Endothelial cell of umbilical vein (primary cell): Measurements from ENCODE around the gene PTGER4. TPM values are rescaled to one million over a fixed set of nuclear protein-coding genes. Genes with fewer than 3 reads are reported as not detected.

ENCODE experiments used
- BruUV-seq: library from RNA; stranded (reverse); fragments of 400-500 nt; replicated peaks from 2 replicates; lab custom pipeline; 2021; lab: Mats Ljungman, UMichigan
- CTCF ChIA-PET: fragments of 300-600, 350-600 bp; sonication (Branson Sonifier 250); formaldehyde crosslinking; loops from one replicate; lab custom pipeline; 2021; ENCODE audit warnings: antibody characterized with exemption, inconsistent platforms; lab: Charles Lee
- POLR2A ChIA-PET: fragments of 300-600, 350-600 bp; sonication (Branson Sonifier 250); formaldehyde crosslinking; loops from one replicate; lab custom pipeline; 2021; ENCODE audit warnings: antibody characterized with exemption, inconsistent platforms; lab: Charles Lee
- DNase-seq: peaks from one replicate; pipeline ENCODE4 v3.0.0-alpha.2; 2011; ENCODE audit warnings: low read depth, low spot score
- FAIRE-seq: peaks from 2 replicates; lab custom pipeline; 2011; peaks lifted over from hg19 to GRCh38; lab: Jason Lieb, UNC
- H2AFZ ChIP-seq: 2 replicates; pipeline ENCODE4 v1.6.0; 2012; ENCODE audit warnings: low read depth, low read length, control low read depth, inconsistent platforms
- H3K27ac ChIP-seq: 2 replicates; pipeline ENCODE4 v1.5.1; 2011; ENCODE audit warnings: low read depth, mild to moderate bottlenecking, control low read depth, low read length, moderate library complexity; ENCODE audit not compliant: insufficient read depth
- H3K27me3 ChIP-seq, 2 experiments: 2 replicates each; pipeline versions ENCODE4 v1.6.0 to v1.6.1; 2011; ENCODE audit warnings: low read length in 2 of 2, mixed read lengths in 1 of 2; ENCODE audit not compliant: control insufficient read depth in 2 of 2, insufficient read depth in 2 of 2
- H3K36me3 ChIP-seq, 2 experiments: 2 replicates in 1 of 2; 3 replicates in 1 of 2; pipeline ENCODE4 v1.5.1; 2011; ENCODE audit warnings: low read length in 2 of 2, mild to moderate bottlenecking in 1 of 2, moderate library complexity in 1 of 2; ENCODE audit not compliant: control insufficient read depth in 2 of 2, insufficient read depth in 2 of 2; ENCODE audit errors: extremely low read depth in 1 of 2
- H3K4me1 ChIP-seq: 3 replicates; pipeline ENCODE4 v1.5.1; 2011; ENCODE audit warnings: mild to moderate bottlenecking, low read length; ENCODE audit not compliant: control insufficient read depth, insufficient read depth; ENCODE audit errors: extremely low read depth
- H3K4me2 ChIP-seq: 2 replicates; pipeline ENCODE4 v1.6.1; 2011; ENCODE audit warnings: low read length, control low read depth, mixed read lengths; ENCODE audit not compliant: insufficient read depth
- H3K4me3 ChIP-seq, 3 experiments: fragments of 200-600 bp in 1 of 3; sonication (generic), shearing (Covaris generic) in 1 of 3; replicated peaks in 1 of 3; 2 replicates each; pipeline ENCODE4 v1.5.1; 2011 to 2016; ENCODE audit warnings: control low read depth in 3 of 3, low read length in 3 of 3, mild to moderate bottlenecking in 2 of 3, inconsistent platforms in 1 of 3, low read depth in 1 of 3, moderate library complexity in 1 of 3; ENCODE audit not compliant: insufficient read depth in 1 of 3
- H3K79me2 ChIP-seq: 2 replicates; pipeline ENCODE4 v1.6.0; 2012; ENCODE audit warnings: low read length, inconsistent platforms; ENCODE audit not compliant: control insufficient read depth, insufficient read depth
- H3K9ac ChIP-seq: replicated peaks from 2 replicates; pipeline ENCODE3; 2011; ENCODE audit warnings: low read length, control low read depth; ENCODE audit not compliant: insufficient read depth; ENCODE audit errors: extremely low read depth
- H3K9me1 ChIP-seq: replicated peaks from 3 replicates; pipeline ENCODE4 v1.6.0; 2011; ENCODE audit warnings: mild to moderate bottlenecking, low read length; ENCODE audit not compliant: control insufficient read depth, insufficient read depth; ENCODE audit errors: extremely low read depth
- H3K9me3 ChIP-seq: replicated peaks from 2 replicates; pipeline ENCODE4 v1.5.1; 2012; ENCODE audit warnings: low read length, inconsistent platforms; ENCODE audit not compliant: control insufficient read depth, insufficient read depth
- H4K20me1 ChIP-seq: replicated peaks from 2 replicates; pipeline ENCODE3; 2011; ENCODE audit warnings: mild to moderate bottlenecking, low read length; ENCODE audit not compliant: control insufficient read depth, insufficient read depth; ENCODE audit errors: extremely low read depth
- EZH2 ChIP-seq: IDR thresholded peaks from 2 replicates; pipeline ENCODE4 v1.6.1; 2012; ENCODE audit warnings: borderline replicate concordance, low read depth, mild to moderate bottlenecking, moderate library complexity, low read length, inconsistent platforms; ENCODE audit not compliant: severe bottlenecking
- FOS ChIP-seq: IDR thresholded peaks from 2 replicates; pipeline ENCODE4 v1.6.1; 2011; ENCODE audit warnings: mild to moderate bottlenecking, low read length, moderate library complexity, borderline replicate concordance; ENCODE audit not compliant: insufficient read depth
- GATA2 ChIP-seq: IDR thresholded peaks from 2 replicates; pipeline ENCODE4 v1.7.0; 2011; ENCODE audit warnings: low read depth, mild to moderate bottlenecking, moderate library complexity, mixed read lengths, low read length; ENCODE audit not compliant: insufficient read length, insufficient read depth
- JUN ChIP-seq: IDR thresholded peaks from 2 replicates; pipeline ENCODE4 v1.6.1; 2011; ENCODE audit warnings: borderline replicate concordance, low read depth; ENCODE audit not compliant: insufficient read length, insufficient read depth
- MYC ChIP-seq: IDR thresholded peaks from one replicate; pipeline ENCODE4 v1.6.1; 2011; ENCODE audit warnings: mild to moderate bottlenecking, low read depth, low read length
- POLR2A ChIP-seq: IDR thresholded peaks from 2 replicates; pipeline ENCODE4 v1.6.1; 2012; ENCODE audit warnings: low read depth, mild to moderate bottlenecking, control low read depth, low read length
- POLR2AphosphoS5 ChIP-seq: IDR thresholded peaks from 2 replicates; pipeline ENCODE4 v1.6.1; 2012; ENCODE audit warnings: low read depth, mild to moderate bottlenecking, control low read depth, low read length, moderate library complexity; ENCODE audit not compliant: insufficient read depth
- dilution Hi-C: fragments of 300-500 bp; cut with MboI; formaldehyde crosslinking; loops from one replicate; pipeline ENCODE4 v1.15.0; 2019; ENCODE audit warnings: low sequenced_read_pairs; ENCODE audit not compliant: extremely low pct_ligation_motif_present
- intact Hi-C: fragments of 100-400 bp; cut with micrococcal nuclease; formaldehyde crosslinking; loops from one replicate; pipeline ENCODE4 v1.10.0; 2022
- polyA plus RNA-seq, 4 experiments: library from polyadenylated mRNA; depleted of rRNA in 3 of 4; stranded (reverse) in 3 of 4; unstranded in 1 of 4; fragments of >200 nt; gene quantifications; 2 replicates each; pipeline versions ENCODE4 v1.2.1 to v1.2.3, GENCODE V29; 2011 to 2012; ENCODE audit warnings: missing spikeins in 1 of 4
- total RNA-seq: library from RNA; stranded (reverse); gene quantifications from 2 replicates; pipeline ENCODE4 v1.2.3, GENCODE V29; 2021
- TF ChIP-seq, protein P1 (sequence below): IDR thresholded peaks from 2 replicates; pipeline ENCODE4 v1.6.1; 2011; ENCODE audit not compliant: insufficient read depth, insufficient read length
- TF ChIP-seq, protein P2 (sequence below), 2 donors: IDR thresholded peaks; 1 replicate in 1 of 2; 2 replicates in 1 of 2; pipeline ENCODE4 v1.5.1; 2011; ENCODE audit warnings: low read length in 2 of 2, mild to moderate bottlenecking in 2 of 2, moderate library complexity in 2 of 2, control low read depth in 1 of 2, inconsistent platforms in 1 of 2, low read depth in 1 of 2; ENCODE audit not compliant: insufficient read depth in 1 of 2; ENCODE audit errors: extremely low read depth in 1 of 2

The PTGER4 gene
- total and polyA plus RNA-seq, 2 donors (not counting 3 experiments of a cell fraction or from before 2014, with no cell fraction given): 23.6 to 37.4 TPM

DNA sequence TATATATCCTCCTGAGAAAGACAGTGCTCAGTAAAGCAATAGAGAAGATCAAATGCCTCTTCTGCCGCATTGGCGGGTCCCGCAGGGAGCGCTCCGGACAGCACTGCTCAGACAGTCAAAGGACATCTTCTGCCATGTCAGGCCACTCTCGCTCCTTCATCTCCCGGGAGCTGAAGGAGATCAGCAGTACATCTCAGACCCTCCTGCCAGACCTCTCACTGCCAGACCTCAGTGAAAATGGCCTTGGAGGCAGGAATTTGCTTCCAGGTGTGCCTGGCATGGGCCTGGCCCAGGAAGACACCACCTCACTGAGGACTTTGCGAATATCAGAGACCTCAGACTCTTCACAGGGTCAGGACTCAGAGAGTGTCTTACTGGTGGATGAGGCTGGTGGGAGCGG, 12.2 kb downstream of the PTGER4 start:
- H3K9me3 ChIP-seq: no peaks in the 10 kb centered on the region
- DNase-seq (no peak), FAIRE-seq (no peak)
- peaks cover 36% of the 10 kb centered on the region for H3K4me1 ChIP-seq
- H3K36me3 ChIP-seq: peaks cover 0 to 23% of the 10 kb centered on the region in 2 experiments
- no peaks in the 10 kb centered on the region for H3K9me1 ChIP-seq
- H4K20me1 ChIP-seq: no peaks in the 10 kb centered on the region
- H3K79me2 ChIP-seq: peaks cover 66% of the 10 kb centered on the region
- H3K4me2 ChIP-seq: no peak overlapping the region
- dilution Hi-C loops (no loop called here), intact Hi-C loops (no loop called here)
- H3K27ac ChIP-seq: no peak overlapping the region
- H3K9ac ChIP-seq: no peak overlapping the region
- TF ChIP-seq POLR2A: no peak
- TF ChIP-seq POLR2AphosphoS5: no peak
- no peak for TF ChIP-seq MYC
- TF ChIP-seq, protein P1, sequence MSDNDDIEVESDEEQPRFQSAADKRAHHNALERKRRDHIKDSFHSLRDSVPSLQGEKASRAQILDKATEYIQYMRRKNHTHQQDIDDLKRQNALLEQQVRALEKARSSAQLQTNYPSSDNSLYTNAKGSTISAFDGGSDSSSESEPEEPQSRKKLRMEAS: no peak
- no peak for TF ChIP-seq EZH2
- no peak for TF ChIP-seq GATA2
- TF ChIP-seq JUN: no peak
- TF ChIP-seq, protein P2, sequence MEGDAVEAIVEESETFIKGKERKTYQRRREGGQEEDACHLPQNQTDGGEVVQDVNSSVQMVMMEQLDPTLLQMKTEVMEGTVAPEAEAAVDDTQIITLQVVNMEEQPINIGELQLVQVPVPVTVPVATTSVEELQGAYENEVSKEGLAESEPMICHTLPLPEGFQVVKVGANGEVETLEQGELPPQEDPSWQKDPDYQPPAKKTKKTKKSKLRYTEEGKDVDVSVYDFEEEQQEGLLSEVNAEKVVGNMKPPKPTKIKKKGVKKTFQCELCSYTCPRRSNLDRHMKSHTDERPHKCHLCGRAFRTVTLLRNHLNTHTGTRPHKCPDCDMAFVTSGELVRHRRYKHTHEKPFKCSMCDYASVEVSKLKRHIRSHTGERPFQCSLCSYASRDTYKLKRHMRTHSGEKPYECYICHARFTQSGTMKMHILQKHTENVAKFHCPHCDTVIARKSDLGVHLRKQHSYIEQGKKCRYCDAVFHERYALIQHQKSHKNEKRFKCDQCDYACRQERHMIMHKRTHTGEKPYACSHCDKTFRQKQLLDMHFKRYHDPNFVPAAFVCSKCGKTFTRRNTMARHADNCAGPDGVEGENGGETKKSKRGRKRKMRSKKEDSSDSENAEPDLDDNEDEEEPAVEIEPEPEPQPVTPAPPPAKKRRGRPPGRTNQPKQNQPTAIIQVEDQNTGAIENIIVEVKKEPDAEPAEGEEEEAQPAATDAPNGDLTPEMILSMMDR (IDR thresholded peaks at IDR 0.05; ENCODE audit: extremely low read depth in 1 of 2, insufficient read depth in 1 of 2, low read depth in 1 of 2, low read length in 2 of 2): no peak
- no peak for TF ChIP-seq FOS
- BruUV-seq: no TSS peak
- no peak overlapping the region for H2AFZ ChIP-seq
- H3K4me3 ChIP-seq: no peak overlapping the region
- ChIA-PET POLR2A (no interaction called here), CTCF (interaction anchor here (3.6 kb wide), 1 partner anchor 43 kb away, joined by 26 read pairs; no protein-coding TSS in a partner anchor)
- H3K27me3 ChIP-seq: no peaks in the 10 kb centered on the region
